ENCODE data around the gene MAP3K10.

Gene MAP3K10

DNA sequence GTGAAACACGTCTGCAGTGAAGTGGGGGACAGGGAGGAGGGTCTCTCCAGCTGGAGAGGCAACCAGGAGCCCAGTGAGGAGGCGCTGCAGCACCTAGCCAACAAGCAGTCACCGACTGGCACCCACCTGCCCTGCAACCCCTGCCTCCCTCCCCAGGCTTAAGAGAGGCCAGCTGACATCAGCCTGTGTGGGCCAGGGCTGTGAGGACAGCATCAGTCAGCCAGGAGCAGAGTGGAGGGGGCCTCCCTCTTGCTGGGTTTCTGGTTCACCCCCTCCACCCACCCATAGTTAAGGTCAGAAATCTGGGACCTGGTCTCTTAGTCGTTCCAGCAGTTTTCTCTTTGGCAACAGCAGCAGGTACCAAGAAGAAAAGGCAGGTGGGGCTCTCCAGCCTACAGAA is 60.8 kb downstream of the MAP3K10 start:
- no peak for DNase-seq

DNA sequence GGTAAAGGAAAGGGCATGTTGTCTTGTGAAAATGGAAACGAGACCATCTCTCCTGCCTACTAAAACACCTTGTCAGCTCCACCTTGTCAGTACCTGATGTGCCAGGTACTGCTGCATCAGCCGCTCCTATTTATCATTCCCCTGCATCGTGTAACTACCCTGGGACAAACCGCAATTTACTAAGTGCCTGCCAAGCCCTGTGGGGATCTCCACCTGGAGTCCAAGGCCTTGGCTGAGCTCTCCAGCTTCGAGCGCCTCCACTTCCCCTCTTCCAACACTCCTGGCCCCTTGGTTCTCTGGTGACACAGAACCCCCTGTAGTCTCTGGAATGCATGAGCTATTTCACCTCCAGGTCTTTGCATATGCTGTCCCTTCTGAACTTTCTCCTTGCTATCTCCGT is 61.2 kb downstream of the MAP3K10 start:
- DNase-seq, result no peak

DNA sequence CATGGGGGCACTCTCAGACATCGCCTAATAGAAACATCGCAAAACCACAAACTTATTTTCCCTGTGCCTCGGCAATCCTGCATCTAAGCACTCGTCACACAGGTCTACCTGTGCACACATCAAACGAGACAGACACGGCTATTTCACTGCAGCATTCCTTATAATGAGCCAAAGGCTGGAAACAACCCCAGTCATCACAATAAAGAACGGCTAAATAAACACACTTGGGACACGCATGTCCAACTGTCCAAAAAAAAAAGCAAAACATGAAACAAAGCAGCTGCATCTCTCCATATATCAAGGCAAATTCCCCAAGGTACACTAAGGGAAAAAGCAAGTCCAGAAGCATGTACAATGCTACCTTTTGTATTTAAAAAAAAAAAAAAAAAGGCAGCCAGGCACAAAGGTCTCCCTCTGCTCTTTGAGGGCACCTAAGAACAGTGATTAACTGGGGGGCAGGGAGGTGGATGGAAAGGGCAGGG is 62.4 kb downstream of the MAP3K10 start:
- no peak for DNase-seq

DNA sequence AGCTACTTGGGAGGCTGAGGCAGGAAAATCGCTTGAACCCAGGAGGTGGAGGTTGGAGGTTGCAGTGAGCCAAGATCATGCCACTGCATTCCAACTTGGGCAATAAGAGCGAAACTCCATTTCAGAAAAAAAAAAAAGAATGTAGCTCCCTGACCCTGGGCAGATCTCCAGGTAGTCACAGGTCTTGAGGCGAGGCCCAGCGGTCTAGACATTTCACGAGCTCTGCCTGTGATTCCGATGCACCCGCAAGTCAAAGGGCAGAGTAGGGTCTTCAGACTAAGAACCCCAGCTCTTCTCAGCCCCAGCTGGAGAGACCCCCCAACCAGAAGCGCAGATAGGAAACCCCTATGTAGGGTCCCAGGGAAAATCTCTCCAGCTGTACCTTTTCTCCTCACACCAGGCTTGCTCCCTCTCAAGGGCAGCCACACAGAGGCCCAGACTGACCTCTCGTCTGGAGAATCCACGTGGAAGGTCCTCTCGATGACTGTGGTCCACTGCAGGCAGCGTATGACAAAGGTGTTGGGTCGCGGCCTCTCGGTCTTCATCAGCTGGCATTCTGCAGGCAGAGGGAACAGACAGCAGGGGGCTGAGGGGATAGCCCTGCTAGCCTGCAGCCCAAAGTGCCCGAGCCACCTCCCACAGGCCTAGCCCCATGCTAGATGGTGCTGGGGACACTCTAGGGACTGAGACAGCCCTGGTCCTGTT is 63.6 kb downstream of the MAP3K10 start:
- DNase-seq, result no peak

DNA sequence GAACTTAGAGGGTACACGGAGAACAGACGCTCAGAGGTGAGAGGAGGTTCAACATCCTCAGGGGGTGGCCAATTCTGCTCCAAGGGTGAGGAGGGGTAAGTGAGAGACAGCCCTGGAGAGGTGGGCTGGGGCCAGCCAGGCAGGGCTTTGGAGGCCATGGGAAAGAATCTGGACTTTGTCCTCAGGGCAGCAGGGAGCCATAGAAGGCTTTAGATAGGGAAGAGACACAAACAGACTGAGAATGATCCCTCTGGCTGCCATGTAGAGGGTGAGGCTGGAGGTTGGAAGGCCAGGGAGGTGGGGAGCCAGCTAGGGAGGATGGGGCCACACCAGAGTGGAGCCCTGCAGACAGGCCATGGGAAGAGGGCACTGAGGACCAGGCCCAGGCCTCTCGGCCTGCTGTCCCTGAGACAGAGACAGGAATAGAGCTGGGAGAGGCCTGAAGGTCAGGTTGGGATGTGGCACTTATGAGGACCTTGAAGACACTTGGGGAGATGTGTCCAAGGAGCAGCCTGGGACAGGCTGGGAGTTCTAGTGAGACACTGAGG is 64.5 kb downstream of the MAP3K10 start:
- no peak for DNase-seq

DNA sequence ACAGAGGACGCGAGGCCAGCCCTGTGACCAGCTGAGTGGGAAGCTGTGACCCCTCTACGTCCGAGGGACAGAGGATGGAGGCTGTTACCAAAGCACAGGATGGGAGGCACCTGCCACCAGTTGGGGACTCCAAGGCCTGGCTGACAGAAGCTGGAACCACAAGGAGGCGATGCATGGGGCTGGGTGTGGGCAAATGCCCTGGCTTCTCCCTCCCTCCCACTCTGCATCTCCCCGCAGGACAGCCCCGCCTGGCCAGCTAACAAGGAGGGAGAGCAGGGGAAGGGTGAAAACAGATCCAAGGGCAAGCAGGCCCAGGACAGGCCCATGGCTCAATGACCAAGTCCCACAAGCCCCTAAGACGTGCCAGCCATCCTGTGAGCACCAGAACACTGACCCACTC is 65.3 kb downstream of the MAP3K10 start:
- no peak for DNase-seq

DNA sequence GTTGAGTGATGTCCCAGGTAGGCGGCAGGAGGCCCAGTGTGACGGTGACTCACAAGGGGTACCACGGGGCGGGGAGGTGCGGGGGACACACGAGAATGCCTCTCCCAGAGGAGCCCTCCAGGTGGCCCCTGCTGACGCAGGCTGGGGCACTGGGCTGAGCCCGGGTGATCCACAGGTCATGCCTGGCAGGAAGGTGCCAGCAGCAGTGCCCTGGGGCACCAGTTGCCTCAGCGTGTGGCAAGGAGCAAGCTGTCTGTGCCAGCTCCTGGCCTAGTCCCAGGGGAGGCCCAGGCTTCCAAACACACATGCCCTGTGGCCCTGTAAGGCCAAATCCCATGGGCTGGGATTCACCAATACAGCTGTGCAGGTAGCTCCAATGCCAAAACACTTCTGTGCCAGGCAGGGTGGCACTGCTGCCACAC is 65.9 kb downstream of the MAP3K10 start:
- no peak for DNase-seq

DNA sequence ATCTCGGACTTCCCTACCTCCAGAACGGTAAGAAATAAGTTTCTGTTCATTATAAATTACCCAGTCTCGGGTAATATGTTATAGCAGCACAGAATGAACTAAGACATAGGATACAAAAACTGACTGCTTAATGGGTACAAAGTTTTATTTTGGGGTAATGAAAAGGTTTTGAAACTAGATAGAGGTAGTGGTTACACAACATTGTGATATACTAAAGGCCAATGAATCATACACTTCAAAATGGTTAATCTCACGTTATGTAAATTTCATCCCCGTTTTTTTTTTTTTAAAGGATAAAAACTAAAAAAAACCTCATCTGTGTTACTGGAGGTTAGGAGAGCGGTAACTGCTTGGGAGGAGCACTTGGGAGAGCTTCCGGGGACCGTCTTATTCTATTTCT is 70.4 kb downstream of the MAP3K10 start:
- no peak for DNase-seq

DNA sequence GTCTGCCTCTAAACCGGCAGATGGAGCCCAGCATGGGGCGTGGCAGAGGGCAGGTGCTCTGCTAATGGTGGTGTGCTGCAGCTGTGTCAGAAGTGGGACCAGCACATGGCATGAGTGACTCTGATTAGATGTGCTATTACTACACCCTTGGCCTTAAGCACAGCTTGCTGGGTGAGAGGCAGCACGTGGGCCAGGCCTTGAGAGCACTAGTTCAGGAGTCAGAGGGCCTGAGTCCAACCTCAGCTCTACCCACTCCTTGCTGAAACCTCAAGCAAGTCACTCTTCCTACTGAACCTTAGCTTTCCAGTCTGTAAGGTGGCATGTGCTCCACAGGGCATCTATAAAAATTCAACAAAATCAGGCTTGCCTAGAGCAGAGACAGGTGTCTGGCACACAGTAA is 71.2 kb downstream of the MAP3K10 start:
- DNase-seq, result no peak

DNA sequence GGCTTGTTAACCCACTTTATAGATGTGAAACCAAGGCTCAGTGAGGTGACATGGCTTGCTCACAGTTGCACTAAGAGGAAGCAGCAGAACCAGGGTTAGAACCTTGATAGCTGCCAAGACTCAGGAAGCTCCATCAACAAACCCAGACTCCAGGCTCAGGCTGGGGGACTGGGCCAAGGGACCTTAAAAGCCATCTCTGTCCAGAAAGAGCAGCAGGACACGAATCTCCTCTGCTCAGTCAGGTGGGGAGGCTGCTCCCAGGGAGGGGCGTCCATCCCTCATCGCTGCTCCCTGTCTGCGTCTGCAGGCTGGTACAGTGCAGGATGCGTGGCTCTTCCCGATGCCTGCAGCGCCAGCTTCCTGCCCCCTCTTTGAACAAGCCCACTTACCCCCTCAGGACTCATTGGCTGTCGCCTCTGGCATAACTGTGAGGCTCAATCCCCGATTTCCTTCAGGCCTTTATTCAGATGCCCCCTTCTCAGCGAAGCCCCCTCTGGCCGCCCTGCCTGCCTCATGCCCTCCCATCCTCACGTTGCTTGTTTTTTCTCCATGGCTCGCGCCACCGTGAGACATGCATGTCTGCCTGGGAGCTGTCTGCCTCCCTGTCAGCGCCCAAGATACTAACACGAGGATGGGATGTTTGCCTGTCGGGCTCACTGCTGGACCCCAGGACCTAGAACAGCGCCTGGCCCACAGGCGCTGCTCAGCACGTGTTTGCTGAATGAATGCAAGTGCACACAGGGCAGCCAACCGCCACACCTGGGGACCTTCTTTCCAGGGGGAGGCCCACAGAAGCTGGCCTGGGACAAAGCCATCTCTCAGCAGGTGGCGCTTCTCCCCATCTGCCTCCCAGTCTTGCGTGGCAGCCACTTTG is 72.5 kb downstream of the MAP3K10 start:
- no peak for DNase-seq

DNA sequence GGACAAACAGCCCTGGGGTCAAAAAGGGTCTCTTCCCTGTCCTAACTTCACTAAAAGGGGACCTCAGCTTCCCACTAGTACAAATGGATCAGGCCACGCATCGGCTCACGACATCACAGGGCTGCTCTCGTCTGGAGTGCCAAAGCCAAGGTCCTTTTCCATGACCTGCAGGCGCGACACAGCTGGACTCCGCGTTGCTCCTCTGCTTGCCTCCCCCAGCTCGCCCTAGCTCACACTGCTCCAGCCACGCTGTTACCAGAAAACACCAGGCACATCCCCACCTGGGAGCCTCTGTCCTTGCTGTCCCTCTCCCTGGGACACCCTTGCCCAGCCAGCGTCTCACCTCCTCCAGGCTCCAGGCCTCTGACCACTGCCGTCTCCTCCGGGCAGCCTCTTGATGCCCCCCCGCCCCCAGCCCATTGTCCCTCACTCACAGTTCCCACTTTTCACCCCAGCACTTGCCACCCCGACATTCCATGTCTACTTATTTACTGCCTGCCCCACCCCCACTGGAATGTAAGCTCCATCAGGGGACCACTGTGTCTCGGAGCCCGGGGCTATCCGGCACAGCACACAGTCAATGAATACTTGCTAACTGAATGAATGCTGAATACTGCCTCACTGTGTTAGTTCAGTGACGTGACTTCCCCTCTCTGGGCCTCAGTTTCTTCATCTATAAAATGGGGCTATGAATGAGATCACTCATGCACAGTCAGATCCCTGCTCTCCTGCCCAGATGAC is 73.3 kb downstream of the MAP3K10 start:
- DNase-seq, result no peak
